ENCODE results near the gene POLR3K.

GRCh38 chr16:76535-77272 is 23.3 kb upstream of the POLR3K start:
- TF ChIP-seq POLR2A (IDR thresholded peaks at IDR 0.05) (no peak), CTCF (IDR thresholded peaks at IDR 0.05 in 8 of 11, conservative IDR thresholded peaks at IDR 0.05 in 3 of 11) (no peak)
